ENCODE results near the gene FDXR.
A peak's percentile ranks its signal among the peaks of the same experiment; 100 is the strongest.

Gene FDXR

DNA sequence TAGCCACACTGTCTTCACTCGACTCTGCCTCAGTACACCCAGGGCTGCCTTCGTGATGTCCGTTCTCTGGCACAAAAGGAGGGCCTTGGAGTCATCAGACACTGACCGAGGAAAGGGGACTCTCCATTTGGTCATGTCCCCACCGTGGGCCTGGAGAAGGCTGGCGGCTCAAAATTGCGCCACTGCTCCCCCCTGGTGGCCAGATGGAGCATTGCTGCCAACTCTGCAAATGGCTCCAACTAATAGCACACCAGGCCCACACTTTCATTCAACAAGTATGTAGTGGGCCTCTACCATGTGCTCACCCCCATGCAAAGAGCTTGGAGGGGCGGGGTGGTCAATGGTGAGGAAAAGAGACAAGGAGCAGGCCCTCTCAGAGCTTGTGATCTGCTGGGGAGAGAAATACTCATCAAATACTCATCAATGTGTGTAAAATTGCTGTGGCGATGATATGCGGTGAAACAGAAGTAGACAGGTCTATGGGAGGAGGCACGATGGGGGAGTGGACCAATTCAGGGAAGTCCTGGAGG lies 7.9 kb downstream of the FDXR start:
- Histone ChIP-seq H2BK5ac (ENCODE audit: low read depth, low read length, poor library complexity) (no peak overlapping the region), H3K4me2 (ENCODE audit: low read length) (no peak overlapping the region), H3K36me3 (ENCODE audit: control insufficient read depth in 1 of 2, insufficient read depth in 2 of 2, low read length in 2 of 2) (peaks cover 5 to 7% of the 10 kb centered on the region in 2 experiments), H3K9ac (ENCODE audit: low read length) (no peak overlapping the region), H3K27ac (ENCODE audit: low read depth, low read length) (no peak overlapping the region), H4K91ac (ENCODE audit: low read depth, low read length) (no peak overlapping the region), H2BK12ac (ENCODE audit: low read length) (no peak overlapping the region), H2AK5ac (ENCODE audit: low read length) (no peak overlapping the region), H3K79me1 (ENCODE audit: low read length) (no peaks in the 10 kb centered on the region), H4K12ac (ENCODE audit: low read depth, low read length) (no peak overlapping the region), H3K9me3 (ENCODE audit: insufficient read depth, low read depth, low read length) (peaks cover 7% of the 10 kb centered on the region), H2BK120ac (ENCODE audit: insufficient read depth, low read length, poor library complexity) (no peak overlapping the region), H2AFZ (ENCODE audit: insufficient read depth, low read length, poor library complexity) (no peak overlapping the region), H3K27me3 (ENCODE audit: insufficient read depth, low read length) (peaks cover 22% of the 10 kb centered on the region), H3K4me3 (ENCODE audit: low read depth, low read length) (no peak overlapping the region), H3K4ac (ENCODE audit: low read depth, low read length) (no peak overlapping the region), H3K18ac (ENCODE audit: low read length) (no peak overlapping the region), H3K4me1 (ENCODE audit: control insufficient read depth in 1 of 2, insufficient read depth in 2 of 2, low read length in 2 of 2) (peaks cover 2 to 5% of the 10 kb centered on the region in 2 experiments), H3K23ac (ENCODE audit: low read length) (no peak overlapping the region), H3K14ac (ENCODE audit: low read length) (no peak overlapping the region), H4K8ac (ENCODE audit: low read depth, low read length) (no peak overlapping the region), H3K79me2 (ENCODE audit: control insufficient read depth, insufficient read depth, low read length, poor library complexity) (no peaks in the 10 kb centered on the region)
- peak; percentile 64 to 87 for DNase-seq
- WGBS (ENCODE audit: extremely low coverage, insufficient coverage, insufficient read length), result no CpG with 5 or more reads among the region's 11 CpGs

DNA sequence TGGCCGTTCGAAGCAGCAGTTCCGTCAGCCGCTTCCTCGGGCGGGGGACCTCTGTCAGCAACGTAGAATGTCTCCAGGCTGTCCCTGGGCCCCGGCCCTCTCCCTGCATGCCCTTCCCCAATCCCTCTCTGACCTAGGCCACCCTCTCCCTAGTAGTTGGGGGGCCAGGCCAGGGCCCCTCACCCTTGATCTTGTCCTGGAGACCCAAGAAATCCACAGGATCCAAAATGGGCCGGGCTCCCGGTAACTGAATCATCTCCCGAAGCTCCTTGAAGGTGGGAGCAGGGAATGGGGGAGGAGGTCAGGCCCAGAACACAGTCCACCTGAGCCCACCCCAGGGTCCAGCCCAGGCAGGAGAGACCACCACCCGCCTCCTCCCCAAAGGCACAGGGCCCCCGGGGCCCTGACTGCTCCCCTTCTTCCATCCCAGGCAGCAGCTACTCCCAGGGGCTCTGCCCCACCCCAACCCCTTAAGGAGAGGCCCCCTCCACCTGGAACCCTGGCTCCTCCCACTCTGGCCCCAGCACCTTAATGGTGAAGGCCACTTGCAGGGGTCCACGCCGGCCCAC lies 8.4 kb downstream of the FDXR start:
- no peak overlapping the region for H2BK12ac ChIP-seq (ENCODE audit: low read length)
- no peak overlapping the region for H4K12ac ChIP-seq (ENCODE audit: low read depth, low read length)
- no peaks in the 10 kb centered on the region for H3K79me1 ChIP-seq (ENCODE audit: low read length)
- no peaks in the 10 kb centered on the region for H3K79me2 ChIP-seq (ENCODE audit: control insufficient read depth, insufficient read depth, low read length, poor library complexity)
- no peak overlapping the region for H2BK120ac ChIP-seq (ENCODE audit: insufficient read depth, low read length, poor library complexity)
- no peak overlapping the region for H3K23ac ChIP-seq (ENCODE audit: low read length)
- H3K4me1 ChIP-seq (ENCODE audit: control insufficient read depth in 1 of 2, insufficient read depth in 2 of 2, low read length in 2 of 2), result peaks cover 2 to 5% of the 10 kb centered on the region in 2 experiments
- no peak overlapping the region for H3K9ac ChIP-seq (ENCODE audit: low read length)
- H3K27ac ChIP-seq (ENCODE audit: low read depth, low read length), result no peak overlapping the region
- H3K9me3 ChIP-seq (ENCODE audit: insufficient read depth, low read depth, low read length), result peaks cover 4% of the 10 kb centered on the region
- no peak overlapping the region for H3K4ac ChIP-seq (ENCODE audit: low read depth, low read length)
- peaks cover 24% of the 10 kb centered on the region for H3K27me3 ChIP-seq (ENCODE audit: insufficient read depth, low read length)
- no peak overlapping the region for H3K18ac ChIP-seq (ENCODE audit: low read length)
- H2AFZ ChIP-seq (ENCODE audit: insufficient read depth, low read length, poor library complexity), result no peak overlapping the region
- H3K14ac ChIP-seq (ENCODE audit: low read length), result no peak overlapping the region
- no peak overlapping the region for H2BK5ac ChIP-seq (ENCODE audit: low read depth, low read length, poor library complexity)
- peaks cover 5 to 7% of the 10 kb centered on the region in 2 experiments for H3K36me3 ChIP-seq (ENCODE audit: control insufficient read depth in 1 of 2, insufficient read depth in 2 of 2, low read length in 2 of 2)
- H3K4me2 ChIP-seq (ENCODE audit: low read length), result no peak overlapping the region
- no CpG with 5 or more reads among the region's 15 CpGs for WGBS (ENCODE audit: extremely low coverage, insufficient coverage, insufficient read length)
- H3K4me3 ChIP-seq (ENCODE audit: low read depth, low read length), result no peak overlapping the region
- H2AK5ac ChIP-seq (ENCODE audit: low read length), result no peak overlapping the region
- no peak for DNase-seq
- no peak overlapping the region for H4K91ac ChIP-seq (ENCODE audit: low read depth, low read length)
- H4K8ac ChIP-seq (ENCODE audit: low read depth, low read length), result no peak overlapping the region

DNA sequence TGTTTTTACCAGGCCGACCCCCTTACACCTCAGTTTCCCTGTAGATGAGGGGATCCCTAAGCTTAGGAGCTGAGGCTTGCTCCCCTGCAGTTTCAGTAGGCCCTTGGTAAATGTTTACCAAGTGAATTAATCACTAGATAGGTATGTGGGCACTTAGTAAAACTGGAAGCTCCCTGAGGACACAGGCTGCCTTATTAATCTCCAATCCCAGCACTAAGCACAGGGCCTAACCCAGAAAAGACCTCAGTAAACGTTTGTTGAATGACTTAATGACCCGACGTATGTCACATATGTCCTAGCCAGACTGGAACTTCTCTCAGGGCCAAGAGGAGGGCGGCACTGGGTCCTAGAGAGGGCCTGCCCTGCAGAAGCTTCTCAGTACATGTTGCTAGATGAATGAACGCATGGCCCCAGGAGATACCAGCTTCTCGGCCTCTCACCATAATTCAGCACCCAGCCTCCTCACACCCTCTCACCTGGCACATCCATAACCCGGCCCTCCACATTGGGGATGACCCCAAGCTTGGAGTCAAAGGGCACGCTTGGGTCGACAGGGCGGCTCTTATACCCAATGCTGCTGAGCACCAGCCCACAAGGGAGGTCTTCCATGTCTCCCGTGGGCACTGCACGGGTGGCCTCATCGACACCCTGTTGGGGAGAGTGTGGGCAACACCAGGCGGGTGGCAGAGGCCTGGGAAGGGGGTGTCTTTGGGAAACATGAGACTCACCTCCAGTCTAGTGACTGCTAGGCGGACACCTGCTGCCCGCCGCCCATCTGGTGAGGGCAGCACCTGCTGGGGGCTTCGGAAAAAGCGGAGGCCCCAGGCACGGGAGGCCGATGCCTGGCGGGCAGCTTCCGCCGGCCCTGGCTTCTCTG lies 9.1 kb downstream of the FDXR start:
- Histone ChIP-seq H2BK5ac (ENCODE audit: low read depth, low read length, poor library complexity) (no peak overlapping the region), H4K12ac (ENCODE audit: low read depth, low read length) (no peak overlapping the region), H3K79me1 (ENCODE audit: low read length) (no peaks in the 10 kb centered on the region), H3K14ac (ENCODE audit: low read length) (no peak overlapping the region), H3K4me2 (ENCODE audit: low read length) (no peak overlapping the region), H3K4me3 (ENCODE audit: low read depth, low read length) (no peak overlapping the region), H4K91ac (ENCODE audit: low read depth, low read length) (no peak overlapping the region), H2BK12ac (ENCODE audit: low read length) (no peak overlapping the region), H3K18ac (ENCODE audit: low read length) (no peak overlapping the region), H3K79me2 (ENCODE audit: control insufficient read depth, insufficient read depth, low read length, poor library complexity) (no peaks in the 10 kb centered on the region), H3K9ac (ENCODE audit: low read length) (no peak overlapping the region), H3K23ac (ENCODE audit: low read length) (no peak overlapping the region), H3K9me3 (ENCODE audit: insufficient read depth, low read depth, low read length) (peaks cover 4% of the 10 kb centered on the region), H3K4me1 (ENCODE audit: control insufficient read depth in 1 of 2, insufficient read depth in 2 of 2, low read length in 2 of 2) (peaks cover 2 to 5% of the 10 kb centered on the region in 2 experiments), H2AFZ (ENCODE audit: insufficient read depth, low read length, poor library complexity) (no peak overlapping the region), H2BK120ac (ENCODE audit: insufficient read depth, low read length, poor library complexity) (no peak overlapping the region), H3K36me3 (ENCODE audit: control insufficient read depth in 1 of 2, insufficient read depth in 2 of 2, low read length in 2 of 2) (peaks cover 5 to 7% of the 10 kb centered on the region in 2 experiments), H3K27ac (ENCODE audit: low read depth, low read length) (no peak overlapping the region), H2AK5ac (ENCODE audit: low read length) (no peak overlapping the region), H3K27me3 (ENCODE audit: insufficient read depth, low read length) (peaks cover 31% of the 10 kb centered on the region), H4K8ac (ENCODE audit: low read depth, low read length) (no peak overlapping the region), H3K4ac (ENCODE audit: low read depth, low read length) (no peak overlapping the region)
- no CpG with 5 or more reads among the region's 25 CpGs for WGBS (ENCODE audit: extremely low coverage, insufficient coverage, insufficient read length)
- DNase-seq, result no peak

DNA sequence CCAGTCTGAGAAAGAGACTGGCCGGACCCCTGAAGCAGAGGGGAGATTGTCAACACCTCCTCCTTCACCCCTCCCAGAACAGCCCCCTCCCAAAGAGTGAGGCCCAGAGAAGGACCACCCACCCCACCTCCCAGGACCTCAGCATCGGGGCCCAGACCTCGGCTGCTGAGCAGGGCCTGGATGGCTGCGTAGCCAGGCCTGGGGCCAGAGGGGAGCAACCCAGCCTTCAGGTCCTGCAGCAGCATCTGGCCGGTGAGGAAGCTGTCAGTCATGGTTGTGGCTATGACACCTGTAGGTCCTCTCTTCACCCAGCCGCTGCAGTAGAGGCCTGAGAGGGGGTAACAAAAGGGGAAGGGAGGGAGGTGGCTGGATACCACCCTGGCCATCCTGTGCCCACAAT lies 9.9 kb downstream of the FDXR start:
- WGBS (ENCODE audit: extremely low coverage, insufficient coverage, insufficient read length), result no CpG with 5 or more reads among the region's 6 CpGs
- no peak overlapping the region for H3K9ac ChIP-seq (ENCODE audit: low read length)

More for the DNA sequence above, 9.9 kb downstream of the FDXR start:
- Histone ChIP-seq H2BK120ac (ENCODE audit: insufficient read depth, low read length, poor library complexity) (no peak overlapping the region), H3K4me1 (ENCODE audit: control insufficient read depth in 1 of 2, insufficient read depth in 2 of 2, low read length in 2 of 2) (peaks cover 2 to 5% of the 10 kb centered on the region in 2 experiments), H3K4me3 (ENCODE audit: low read depth, low read length) (no peak overlapping the region), H2AFZ (ENCODE audit: insufficient read depth, low read length, poor library complexity) (no peak overlapping the region), H2AK5ac (ENCODE audit: low read length) (no peak overlapping the region), H3K79me1 (ENCODE audit: low read length) (no peaks in the 10 kb centered on the region), H4K12ac (ENCODE audit: low read depth, low read length) (no peak overlapping the region), H3K27me3 (ENCODE audit: insufficient read depth, low read length) (peaks cover 35% of the 10 kb centered on the region), H2BK5ac (ENCODE audit: low read depth, low read length, poor library complexity) (no peak overlapping the region), H4K91ac (ENCODE audit: low read depth, low read length) (no peak overlapping the region), H3K4me2 (ENCODE audit: low read length) (no peak overlapping the region), H3K27ac (ENCODE audit: low read depth, low read length) (no peak overlapping the region), H2BK12ac (ENCODE audit: low read length) (no peak overlapping the region), H3K9me3 (ENCODE audit: insufficient read depth, low read depth, low read length) (peaks cover 4% of the 10 kb centered on the region), H3K79me2 (ENCODE audit: control insufficient read depth, insufficient read depth, low read length, poor library complexity) (no peaks in the 10 kb centered on the region), H3K14ac (ENCODE audit: low read length) (no peak overlapping the region), H3K36me3 (ENCODE audit: control insufficient read depth in 1 of 2, insufficient read depth in 2 of 2, low read length in 2 of 2) (peaks cover 5 to 7% of the 10 kb centered on the region in 2 experiments), H3K18ac (ENCODE audit: low read length) (no peak overlapping the region), H3K23ac (ENCODE audit: low read length) (no peak overlapping the region), H4K8ac (ENCODE audit: low read depth, low read length) (no peak overlapping the region), H3K4ac (ENCODE audit: low read depth, low read length) (no peak overlapping the region)
- DNase-seq, result no peak

Data from trophoblast cell (in vitro differentiated cells and primary cell).